K562 (cell line): Measurements from ENCODE around the gene ZNF235. TPM values are rescaled to one million over a fixed set of nuclear protein-coding genes. Genes with fewer than 3 reads are reported as not detected.

Experiments used
- ATF1 ChIP-seq, 2 experiments: fragments of 450-650 bp in 1 of 2; IDR thresholded peaks; 2 replicates each; pipeline ENCODE4 v1.6.1; 2016; ENCODE audit warnings: missing compliant biosample characterization in 1 of 2, missing genetic modification characterization in 1 of 2
- ILK ChIP-seq: fragments of 450-650 bp; IDR thresholded peaks from 2 replicates; pipeline ENCODE4 v1.6.1; 2016; ENCODE audit warnings: missing genetic modification characterization, low read depth, mild to moderate bottlenecking, missing compliant biosample characterization, moderate library complexity, borderline replicate concordance
- ZNF431 ChIP-seq: sonication (generic); formaldehyde crosslinking; IDR thresholded peaks from 2 replicates; pipeline ENCODE4 v1.8.0; 2022; ENCODE audit warnings: mild to moderate bottlenecking, missing genetic modification reagents
- ZNF707 ChIP-seq: fragments of 250-450 bp; sonication (Bioruptor Pico); conservative IDR thresholded peaks from 2 replicates; pipeline ENCODE4 v1.8.0; 2022; ENCODE audit warnings: inconsistent platforms, mild to moderate bottlenecking, moderate library complexity
- polyA plus RNA-seq, 8 experiments: library from polyadenylated mRNA; depleted of rRNA in 4 of 8; stranded (reverse) in 5 of 8; unstranded in 3 of 8; fragments of >200 nt; fragmentation: Nextera tagmentation in 2 of 8; fragmentation: Illumina TruSeq in 1 of 8; extraction: Ambion mirVana in 2 of 8; extraction: Trizol in 1 of 8; gene quantifications; 2 replicates each; pipeline versions ENCODE4 v1.2.1 to v1.2.3, GENCODE V29; 2011 to 2014; ENCODE audit warnings: inconsistent platforms in 1 of 8, missing spikeins in 1 of 8
- total RNA-seq, 7 experiments: library from RNA; depleted of rRNA in 6 of 7; stranded (reverse); fragments of >200 nt in 6 of 7; fragmentation: Illumina TruSeq in 2 of 7; extraction: Trizol in 2 of 7; gene quantifications; 2 replicates each; pipeline versions ENCODE4 v1.2.1 to v1.2.3, GENCODE V29; 2011 to 2021; ENCODE audit warnings: low replicate concordance in 1 of 7
- TF ChIP-seq, protein P1 (sequence below): fragments of 450-650 bp; IDR thresholded peaks from 2 replicates; pipeline ENCODE4 v1.6.1; 2018; ENCODE audit not compliant: partially characterized antibody
- TF ChIP-seq, protein P2 (sequence below), 2 experiments: fragments of 450-650 bp; formaldehyde crosslinking in 1 of 2; IDR thresholded peaks; 2 replicates each; pipeline versions ENCODE4 v1.4.0 to v1.6.1; 2014 to 2020; ENCODE audit warnings: mild to moderate bottlenecking in 2 of 2, borderline replicate concordance in 1 of 2, low read depth in 1 of 2
- TF ChIP-seq, protein P3 (sequence below): fragments of 250-450 bp; sonication (Bioruptor Pico); IDR thresholded peaks from 2 replicates; pipeline ENCODE4 v1.5.0; 2021

Gene ZNF235
- total and polyA plus RNA-seq, 9 of the 15 experiments (the other 6 are each of a cell fraction or from before 2014, with no cell fraction given) = 0.68 to 2.9 (median 1.3) TPM

DNA sequence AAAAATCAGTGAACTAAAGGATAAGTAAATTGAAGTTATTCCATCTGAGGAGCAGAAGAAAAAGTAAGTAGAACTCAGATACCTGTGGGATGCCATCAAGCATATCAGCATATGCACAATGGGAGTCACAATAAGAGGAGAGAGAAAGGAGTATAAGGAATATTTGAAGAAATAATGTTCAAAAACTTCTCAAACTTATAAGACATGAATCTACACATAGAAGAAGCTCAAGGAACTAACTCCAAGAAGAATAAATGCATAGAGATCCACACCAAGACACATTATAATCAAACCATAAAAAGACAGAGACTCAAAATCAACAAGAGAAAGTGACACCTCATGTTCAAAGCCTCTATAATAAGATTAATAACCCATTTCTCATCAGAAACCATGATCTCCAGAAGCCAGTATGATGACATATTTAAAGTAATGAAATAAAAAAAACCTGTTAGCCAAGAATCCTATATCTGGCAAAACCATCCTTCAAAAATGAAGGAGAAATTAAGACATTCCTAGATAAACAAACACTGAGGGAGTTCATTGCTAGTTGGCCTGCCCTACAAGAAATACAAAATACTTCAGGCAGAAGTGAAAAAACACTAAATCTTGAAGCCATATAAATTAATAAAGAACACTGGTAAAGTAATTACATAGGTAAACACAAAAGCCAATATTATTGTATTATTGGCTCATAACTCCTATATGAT lies 49.0 kb downstream of the ZNF235 start (continued):
- TF ChIP-seq, protein P1, sequence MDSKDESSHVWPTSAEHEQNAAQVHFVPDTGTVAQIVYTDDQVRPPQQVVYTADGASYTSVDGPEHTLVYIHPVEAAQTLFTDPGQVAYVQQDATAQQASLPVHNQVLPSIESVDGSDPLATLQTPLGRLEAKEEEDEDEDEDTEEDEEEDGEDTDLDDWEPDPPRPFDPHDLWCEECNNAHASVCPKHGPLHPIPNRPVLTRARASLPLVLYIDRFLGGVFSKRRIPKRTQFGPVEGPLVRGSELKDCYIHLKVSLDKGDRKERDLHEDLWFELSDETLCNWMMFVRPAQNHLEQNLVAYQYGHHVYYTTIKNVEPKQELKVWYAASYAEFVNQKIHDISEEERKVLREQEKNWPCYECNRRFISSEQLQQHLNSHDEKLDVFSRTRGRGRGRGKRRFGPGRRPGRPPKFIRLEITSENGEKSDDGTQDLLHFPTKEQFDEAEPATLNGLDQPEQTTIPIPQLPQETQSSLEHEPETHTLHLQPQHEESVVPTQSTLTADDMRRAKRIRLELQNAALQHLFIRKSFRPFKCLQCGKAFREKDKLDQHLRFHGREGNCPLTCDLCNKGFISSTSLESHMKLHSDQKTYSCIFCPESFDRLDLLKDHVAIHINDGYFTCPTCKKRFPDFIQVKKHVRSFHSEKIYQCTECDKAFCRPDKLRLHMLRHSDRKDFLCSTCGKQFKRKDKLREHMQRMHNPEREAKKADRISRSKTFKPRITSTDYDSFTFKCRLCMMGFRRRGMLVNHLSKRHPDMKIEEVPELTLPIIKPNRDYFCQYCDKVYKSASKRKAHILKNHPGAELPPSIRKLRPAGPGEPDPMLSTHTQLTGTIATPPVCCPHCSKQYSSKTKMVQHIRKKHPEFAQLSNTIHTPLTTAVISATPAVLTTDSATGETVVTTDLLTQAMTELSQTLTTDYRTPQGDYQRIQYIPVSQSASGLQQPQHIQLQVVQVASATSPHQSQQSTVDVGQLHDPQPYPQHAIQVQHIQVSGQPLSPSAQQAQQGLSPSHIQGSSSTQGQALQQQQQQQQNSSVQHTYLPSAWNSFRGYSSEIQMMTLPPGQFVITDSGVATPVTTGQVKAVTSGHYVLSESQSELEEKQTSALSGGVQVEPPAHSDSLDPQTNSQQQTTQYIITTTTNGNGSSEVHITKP = no peak
- TF ChIP-seq ILK (tag) = no peak
- no peak for TF ChIP-seq ATF1 (CRISPR knock-in tag; IDR thresholded peaks at IDR 0.05)
- TF ChIP-seq ATF1 (tag; IDR thresholded peaks at IDR 0.05) = no peak
- no peak for TF ChIP-seq ZNF431 (CRISPR knock-in tag)
- TF ChIP-seq ZNF707 (CRISPR knock-in tag) = no peak
- TF ChIP-seq, protein P2, sequence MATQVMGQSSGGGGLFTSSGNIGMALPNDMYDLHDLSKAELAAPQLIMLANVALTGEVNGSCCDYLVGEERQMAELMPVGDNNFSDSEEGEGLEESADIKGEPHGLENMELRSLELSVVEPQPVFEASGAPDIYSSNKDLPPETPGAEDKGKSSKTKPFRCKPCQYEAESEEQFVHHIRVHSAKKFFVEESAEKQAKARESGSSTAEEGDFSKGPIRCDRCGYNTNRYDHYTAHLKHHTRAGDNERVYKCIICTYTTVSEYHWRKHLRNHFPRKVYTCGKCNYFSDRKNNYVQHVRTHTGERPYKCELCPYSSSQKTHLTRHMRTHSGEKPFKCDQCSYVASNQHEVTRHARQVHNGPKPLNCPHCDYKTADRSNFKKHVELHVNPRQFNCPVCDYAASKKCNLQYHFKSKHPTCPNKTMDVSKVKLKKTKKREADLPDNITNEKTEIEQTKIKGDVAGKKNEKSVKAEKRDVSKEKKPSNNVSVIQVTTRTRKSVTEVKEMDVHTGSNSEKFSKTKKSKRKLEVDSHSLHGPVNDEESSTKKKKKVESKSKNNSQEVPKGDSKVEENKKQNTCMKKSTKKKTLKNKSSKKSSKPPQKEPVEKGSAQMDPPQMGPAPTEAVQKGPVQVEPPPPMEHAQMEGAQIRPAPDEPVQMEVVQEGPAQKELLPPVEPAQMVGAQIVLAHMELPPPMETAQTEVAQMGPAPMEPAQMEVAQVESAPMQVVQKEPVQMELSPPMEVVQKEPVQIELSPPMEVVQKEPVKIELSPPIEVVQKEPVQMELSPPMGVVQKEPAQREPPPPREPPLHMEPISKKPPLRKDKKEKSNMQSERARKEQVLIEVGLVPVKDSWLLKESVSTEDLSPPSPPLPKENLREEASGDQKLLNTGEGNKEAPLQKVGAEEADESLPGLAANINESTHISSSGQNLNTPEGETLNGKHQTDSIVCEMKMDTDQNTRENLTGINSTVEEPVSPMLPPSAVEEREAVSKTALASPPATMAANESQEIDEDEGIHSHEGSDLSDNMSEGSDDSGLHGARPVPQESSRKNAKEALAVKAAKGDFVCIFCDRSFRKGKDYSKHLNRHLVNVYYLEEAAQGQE (IDR thresholded peaks at IDR 0.05; ENCODE audit: borderline replicate concordance) = no peak
- TF ChIP-seq, protein P2 (CRISPR knock-in tag; IDR thresholded peaks at IDR 0.05; ENCODE audit: low read depth) = no peak
- TF ChIP-seq, protein P3, sequence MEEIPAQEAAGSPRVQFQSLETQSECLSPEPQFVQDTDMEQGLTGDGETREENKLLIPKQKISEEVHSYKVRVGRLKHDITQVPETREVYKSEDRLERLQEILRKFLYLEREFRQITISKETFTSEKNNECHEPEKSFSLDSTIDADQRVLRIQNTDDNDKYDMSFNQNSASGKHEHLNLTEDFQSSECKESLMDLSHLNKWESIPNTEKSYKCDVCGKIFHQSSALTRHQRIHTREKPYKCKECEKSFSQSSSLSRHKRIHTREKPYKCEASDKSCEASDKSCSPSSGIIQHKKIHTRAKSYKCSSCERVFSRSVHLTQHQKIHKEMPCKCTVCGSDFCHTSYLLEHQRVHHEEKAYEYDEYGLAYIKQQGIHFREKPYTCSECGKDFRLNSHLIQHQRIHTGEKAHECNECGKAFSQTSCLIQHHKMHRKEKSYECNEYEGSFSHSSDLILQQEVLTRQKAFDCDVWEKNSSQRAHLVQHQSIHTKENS = no peak
